Liver (tissue), 9 donors: ENCODE measurements around the gene CAPZA2. TPM values are rescaled to one million over a fixed set of nuclear protein-coding genes. Genes with fewer than 3 reads are reported as not detected.

Experiments
- DNase-seq: peaks from one replicate; pipeline ENCODE4 v3.0.0-alpha.2; 2017; ENCODE audit warnings: low spot score
- H3K27ac ChIP-seq, 2 donors: one replicate each; pipeline ENCODE4 v1.7.0; 2013; ENCODE audit warnings: inconsistent platforms in 2 of 2, low read length in 2 of 2, control low read depth in 1 of 2, low read depth in 1 of 2, mild to moderate bottlenecking in 1 of 2
- H3K27me3 ChIP-seq, 4 donors: one replicate each; pipeline versions ENCODE4 v1.6.1 to v1.7.0; 2013; ENCODE audit warnings: low read length in 3 of 4, inconsistent platforms in 1 of 4, mild to moderate bottlenecking in 1 of 4, moderate library complexity in 1 of 4; ENCODE audit not compliant: control insufficient read depth in 4 of 4, insufficient read depth in 4 of 4
- H3K36me3 ChIP-seq, 4 donors: one replicate each; pipeline versions ENCODE4 v1.6.1 to v1.7.0; 2013; ENCODE audit warnings: low read length in 3 of 4, mild to moderate bottlenecking in 3 of 4, low read depth in 1 of 4, moderate library complexity in 1 of 4; ENCODE audit not compliant: control insufficient read depth in 4 of 4, insufficient read depth in 3 of 4
- H3K4me1 ChIP-seq, 4 donors: one replicate each; pipeline versions ENCODE4 v1.6.1 to v1.7.0; 2013; ENCODE audit warnings: low read length in 3 of 4, mild to moderate bottlenecking in 3 of 4, moderate library complexity in 1 of 4; ENCODE audit not compliant: control insufficient read depth in 4 of 4, insufficient read depth in 4 of 4
- H3K4me3 ChIP-seq, 3 donors: one replicate each; pipeline versions ENCODE4 v1.6.1 to v1.7.0; 2013; ENCODE audit warnings: low read length in 3 of 3, control low read depth in 1 of 3, low read depth in 1 of 3, mild to moderate bottlenecking in 1 of 3
- H3K9ac ChIP-seq, 2 donors: one replicate each; pipeline ENCODE4 v1.7.0; 2013; ENCODE audit warnings: low read length in 2 of 2, mild to moderate bottlenecking in 2 of 2, moderate library complexity in 2 of 2, control low read depth in 1 of 2, low read depth in 1 of 2
- H3K9me3 ChIP-seq, 4 donors: one replicate each; pipeline versions ENCODE4 v1.6.1 to v1.7.0; 2013; ENCODE audit warnings: low read length in 3 of 4; ENCODE audit not compliant: control insufficient read depth in 4 of 4
- EGR1 ChIP-seq, 2 donors: IDR thresholded peaks; 2 replicates each; pipeline ENCODE4 v1.6.1; 2016 to 2018; ENCODE audit warnings: antibody characterized with exemption in 2 of 2, low read depth in 2 of 2
- FOXA2 ChIP-seq: IDR thresholded peaks from 2 replicates; pipeline ENCODE4 v1.6.1; 2016; ENCODE audit warnings: antibody characterized with exemption
- GABPA ChIP-seq, 2 donors: IDR thresholded peaks in 1 of 2; conservative IDR thresholded peaks in 1 of 2; 2 replicates each; pipeline ENCODE4 v1.6.1; 2016; ENCODE audit warnings: antibody characterized with exemption in 2 of 2, mild to moderate bottlenecking in 1 of 2, moderate library complexity in 1 of 2
- HNF4A ChIP-seq, 2 donors: conservative IDR thresholded peaks; 2 replicates each; pipeline ENCODE4 v1.6.1; 2016; ENCODE audit warnings: antibody characterized with exemption in 2 of 2, mild to moderate bottlenecking in 2 of 2
- HNF4G ChIP-seq: IDR thresholded peaks from 2 replicates; pipeline ENCODE4 v1.6.1; 2016; ENCODE audit warnings: antibody characterized with exemption
- JUND ChIP-seq, 2 donors: IDR thresholded peaks; 2 replicates each; pipeline ENCODE4 v1.6.1; 2016; ENCODE audit warnings: antibody characterized with exemption in 2 of 2
- NR2F2 ChIP-seq: IDR thresholded peaks from 2 replicates; pipeline ENCODE4 v1.6.1; 2016; ENCODE audit warnings: antibody characterized with exemption
- RAD21 ChIP-seq, 2 donors: IDR thresholded peaks; 2 replicates each; pipeline ENCODE4 v1.6.1; 2016; ENCODE audit warnings: antibody characterized with exemption in 2 of 2, mild to moderate bottlenecking in 2 of 2
- RXRA ChIP-seq, 2 donors: IDR thresholded peaks; 2 replicates each; pipeline ENCODE4 v1.6.1; 2017 to 2018; ENCODE audit warnings: antibody characterized with exemption in 2 of 2, mild to moderate bottlenecking in 1 of 2
- TAF1 ChIP-seq: conservative IDR thresholded peaks from 2 replicates; pipeline ENCODE4 v1.6.1; 2016; ENCODE audit warnings: antibody characterized with exemption, mild to moderate bottlenecking
- WGBS: extraction: QIAGEN DNeasy Blood & Tissue Kit; methylation state at CpG from one replicate; pipeline ENCODE4 v1.1.7; 2013; 5-methylcytosine and 5-hydroxymethylcytosine counted together
- polyA plus RNA-seq, 2 donors: library from polyadenylated mRNA; stranded (reverse) in 1 of 2; unstranded in 1 of 2; fragments of 200-250 nt in 1 of 2; fragments of >200 nt in 1 of 2; fragmentation: Nextera tagmentation in 1 of 2; extraction: Ambion mirVana in 1 of 2; gene quantifications; one replicate each; pipeline versions ENCODE4 v1.2.1 to v1.2.3, GENCODE V29; 2013 to 2015
- total RNA-seq, 2 donors: library from RNA; depleted of rRNA; stranded (reverse); fragments of >200 nt; gene quantifications; one replicate each; pipeline ENCODE4 v1.2.3, GENCODE V29; 2014
- TF ChIP-seq, protein P1 (sequence below): IDR thresholded peaks from 2 replicates; pipeline ENCODE4 v1.6.1; 2016; ENCODE audit warnings: antibody characterized with exemption, mild to moderate bottlenecking
- TF ChIP-seq, protein P2 (sequence below): fragments of 150-350 bp; IDR thresholded peaks from 2 replicates; pipeline ENCODE4 v1.5.1; 2017; ENCODE audit warnings: improper control_type of control experiment, low read depth, low read length; ENCODE audit not compliant: missing input control
- TF ChIP-seq, protein P3 (sequence below): IDR thresholded peaks from 2 replicates; pipeline ENCODE4 v1.6.1; 2016; ENCODE audit warnings: antibody characterized with exemption
- TF ChIP-seq, protein P4 (sequence below): IDR thresholded peaks from 2 replicates; pipeline ENCODE4 v1.6.1; 2016; ENCODE audit warnings: antibody characterized with exemption
- donor health status: healthy.
- donor health status: healthy.
- donor health status: healthy.
- donor health status: healthy.
- donor health status: healthy.

CAPZA2 gene
- total and polyA plus RNA-seq, 4 donors: 45.1 to 90.0 (median 69.1) TPM

DNA sequence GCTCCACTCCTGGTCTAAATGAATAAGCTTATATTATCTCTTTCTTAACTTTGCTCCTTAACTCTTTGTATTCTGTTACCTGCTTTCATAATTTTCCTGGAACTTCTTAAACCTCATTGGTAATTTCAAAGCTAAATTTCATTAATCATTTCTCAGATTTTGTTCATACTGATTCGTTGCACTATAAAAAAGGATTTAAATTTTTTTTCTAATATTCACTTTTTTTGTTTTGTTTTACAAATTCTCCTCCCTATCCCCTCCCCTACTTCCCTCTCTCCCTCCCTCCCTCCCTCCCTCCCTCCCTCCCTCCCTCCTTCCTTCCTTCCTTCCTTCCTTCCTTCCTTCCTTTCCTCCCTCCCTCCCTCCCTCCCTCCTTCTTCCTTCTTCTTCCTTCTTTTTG lies 105.6 kb downstream of the CAPZA2 start:
- Histone ChIP-seq H3K4me1 (peaks cover 2 to 21% (median 5%) of the 10 kb centered on the region in 4 donors), H3K9me3 (no peaks in the 10 kb centered on the region), H3K4me3 (no peak overlapping the region), H3K9ac (no peak overlapping the region), H3K27ac (no peak overlapping the region), H3K27me3 (no peaks in the 10 kb centered on the region), H3K36me3 (no peaks in the 10 kb centered on the region)
- DNase-seq: no peak
- TF ChIP-seq EGR1 (IDR thresholded peaks at IDR 0.05; ENCODE audit: low read depth in 2 of 2) (no peak), JUND (IDR thresholded peaks at IDR 0.05) (no peak), RAD21 (IDR thresholded peaks at IDR 0.05) (no peak), HNF4G (no peak), TAF1 (no peak), FOXA2 (no peak), HNF4A (conservative IDR thresholded peaks at IDR 0.05) (no peak)
- TF ChIP-seq, protein P1, sequence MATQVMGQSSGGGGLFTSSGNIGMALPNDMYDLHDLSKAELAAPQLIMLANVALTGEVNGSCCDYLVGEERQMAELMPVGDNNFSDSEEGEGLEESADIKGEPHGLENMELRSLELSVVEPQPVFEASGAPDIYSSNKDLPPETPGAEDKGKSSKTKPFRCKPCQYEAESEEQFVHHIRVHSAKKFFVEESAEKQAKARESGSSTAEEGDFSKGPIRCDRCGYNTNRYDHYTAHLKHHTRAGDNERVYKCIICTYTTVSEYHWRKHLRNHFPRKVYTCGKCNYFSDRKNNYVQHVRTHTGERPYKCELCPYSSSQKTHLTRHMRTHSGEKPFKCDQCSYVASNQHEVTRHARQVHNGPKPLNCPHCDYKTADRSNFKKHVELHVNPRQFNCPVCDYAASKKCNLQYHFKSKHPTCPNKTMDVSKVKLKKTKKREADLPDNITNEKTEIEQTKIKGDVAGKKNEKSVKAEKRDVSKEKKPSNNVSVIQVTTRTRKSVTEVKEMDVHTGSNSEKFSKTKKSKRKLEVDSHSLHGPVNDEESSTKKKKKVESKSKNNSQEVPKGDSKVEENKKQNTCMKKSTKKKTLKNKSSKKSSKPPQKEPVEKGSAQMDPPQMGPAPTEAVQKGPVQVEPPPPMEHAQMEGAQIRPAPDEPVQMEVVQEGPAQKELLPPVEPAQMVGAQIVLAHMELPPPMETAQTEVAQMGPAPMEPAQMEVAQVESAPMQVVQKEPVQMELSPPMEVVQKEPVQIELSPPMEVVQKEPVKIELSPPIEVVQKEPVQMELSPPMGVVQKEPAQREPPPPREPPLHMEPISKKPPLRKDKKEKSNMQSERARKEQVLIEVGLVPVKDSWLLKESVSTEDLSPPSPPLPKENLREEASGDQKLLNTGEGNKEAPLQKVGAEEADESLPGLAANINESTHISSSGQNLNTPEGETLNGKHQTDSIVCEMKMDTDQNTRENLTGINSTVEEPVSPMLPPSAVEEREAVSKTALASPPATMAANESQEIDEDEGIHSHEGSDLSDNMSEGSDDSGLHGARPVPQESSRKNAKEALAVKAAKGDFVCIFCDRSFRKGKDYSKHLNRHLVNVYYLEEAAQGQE: no peak
- TF ChIP-seq, protein P2, sequence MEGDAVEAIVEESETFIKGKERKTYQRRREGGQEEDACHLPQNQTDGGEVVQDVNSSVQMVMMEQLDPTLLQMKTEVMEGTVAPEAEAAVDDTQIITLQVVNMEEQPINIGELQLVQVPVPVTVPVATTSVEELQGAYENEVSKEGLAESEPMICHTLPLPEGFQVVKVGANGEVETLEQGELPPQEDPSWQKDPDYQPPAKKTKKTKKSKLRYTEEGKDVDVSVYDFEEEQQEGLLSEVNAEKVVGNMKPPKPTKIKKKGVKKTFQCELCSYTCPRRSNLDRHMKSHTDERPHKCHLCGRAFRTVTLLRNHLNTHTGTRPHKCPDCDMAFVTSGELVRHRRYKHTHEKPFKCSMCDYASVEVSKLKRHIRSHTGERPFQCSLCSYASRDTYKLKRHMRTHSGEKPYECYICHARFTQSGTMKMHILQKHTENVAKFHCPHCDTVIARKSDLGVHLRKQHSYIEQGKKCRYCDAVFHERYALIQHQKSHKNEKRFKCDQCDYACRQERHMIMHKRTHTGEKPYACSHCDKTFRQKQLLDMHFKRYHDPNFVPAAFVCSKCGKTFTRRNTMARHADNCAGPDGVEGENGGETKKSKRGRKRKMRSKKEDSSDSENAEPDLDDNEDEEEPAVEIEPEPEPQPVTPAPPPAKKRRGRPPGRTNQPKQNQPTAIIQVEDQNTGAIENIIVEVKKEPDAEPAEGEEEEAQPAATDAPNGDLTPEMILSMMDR: no peak
- TF ChIP-seq, protein P3, sequence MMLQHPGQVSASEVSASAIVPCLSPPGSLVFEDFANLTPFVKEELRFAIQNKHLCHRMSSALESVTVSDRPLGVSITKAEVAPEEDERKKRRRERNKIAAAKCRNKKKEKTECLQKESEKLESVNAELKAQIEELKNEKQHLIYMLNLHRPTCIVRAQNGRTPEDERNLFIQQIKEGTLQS: no peak
- TF ChIP-seq, protein P4, sequence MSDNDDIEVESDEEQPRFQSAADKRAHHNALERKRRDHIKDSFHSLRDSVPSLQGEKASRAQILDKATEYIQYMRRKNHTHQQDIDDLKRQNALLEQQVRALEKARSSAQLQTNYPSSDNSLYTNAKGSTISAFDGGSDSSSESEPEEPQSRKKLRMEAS: no peak
- WGBS: 88% methylated on average over 1 of the region's 1 CpG

DNA sequence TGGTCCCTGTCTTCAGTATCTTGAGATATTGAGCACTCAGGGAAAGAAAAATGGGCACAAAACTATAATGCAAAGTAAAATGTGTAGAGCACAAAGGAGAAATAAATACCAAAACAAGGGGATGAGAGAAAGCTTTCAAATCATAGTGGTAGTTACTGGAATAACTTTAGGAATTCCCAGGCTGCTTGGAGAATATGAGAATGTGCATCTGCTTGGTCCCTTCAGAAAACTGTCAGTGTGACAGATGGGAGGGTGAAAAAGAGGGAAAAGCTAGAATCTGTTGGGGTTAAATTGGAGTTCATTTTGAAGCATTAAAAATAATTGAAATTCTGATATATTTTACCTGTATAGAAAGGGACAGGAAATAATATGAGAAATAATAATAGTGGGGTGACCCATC lies 106.2 kb downstream of the CAPZA2 start:
- TF ChIP-seq, protein P1: no peak
- no peak for TF ChIP-seq NR2F2
- no peak for TF ChIP-seq GABPA (IDR thresholded peaks at IDR 0.05 in 1 of 2, conservative IDR thresholded peaks at IDR 0.05 in 1 of 2)
- TF ChIP-seq TAF1: no peak
- no peak for TF ChIP-seq EGR1 (IDR thresholded peaks at IDR 0.05; ENCODE audit: low read depth in 2 of 2)
- TF ChIP-seq RXRA (IDR thresholded peaks at IDR 0.05): no peak
- TF ChIP-seq, protein P2: no peak
- TF ChIP-seq JUND (IDR thresholded peaks at IDR 0.05): no peak
- Histone ChIP-seq H3K27me3 (no peaks in the 10 kb centered on the region), H3K4me3 (no peak overlapping the region), H3K36me3 (no peaks in the 10 kb centered on the region), H3K27ac (no peak overlapping the region), H3K4me1 (peaks cover 2 to 21% (median 5%) of the 10 kb centered on the region in 4 donors), H3K9me3 (no peaks in the 10 kb centered on the region), H3K9ac (no peak overlapping the region)
- DNase-seq: no peak
